Upper lobe of left lung (tissue), 6 donors: Measurements from ENCODE around the gene MEGF8. TPM values are rescaled to one million over a fixed set of nuclear protein-coding genes. Genes with fewer than 3 reads are reported as not detected.

Source experiments
- ATAC-seq, 2 donors: fragments of 200-7000 bp; cut with Tn5 transposase; one replicate each; pipeline ENCODE4 v1.9.1; 2022; ENCODE audit warnings: mild to moderate bottlenecking in 2 of 2, moderate library complexity in 2 of 2; ENCODE audit not compliant: low FRiP score in 2 of 2
- DNase-seq, 2 donors: peaks; one replicate each; pipeline ENCODE4 v3.0.0-alpha.2; 2019 to 2020
- H3K27ac ChIP-seq, 4 donors: fragments of 200-600 bp; sonication (generic); one replicate each; pipeline ENCODE4 v1.5.1; 2016 to 2019
- H3K27me3 ChIP-seq, 4 donors: fragments of 200-600 bp; sonication (generic); one replicate each; pipeline ENCODE4 v1.5.1; 2017 to 2019
- H3K36me3 ChIP-seq, 4 donors: fragments of 200-600 bp; sonication (generic); one replicate each; pipeline ENCODE4 v1.5.1; 2016 to 2019
- H3K4me1 ChIP-seq, 4 donors: fragments of 200-600 bp; sonication (generic); one replicate each; pipeline ENCODE4 v1.5.1; 2018 to 2019
- H3K4me3 ChIP-seq, 4 donors: fragments of 200-600 bp; sonication (generic); one replicate each; pipeline ENCODE4 v1.5.1; 2017 to 2019; ENCODE audit warnings: mild to moderate bottlenecking in 2 of 4, moderate library complexity in 1 of 4
- H3K9me3 ChIP-seq, 4 donors: fragments of 200-600 bp; sonication (generic); one replicate each; pipeline ENCODE4 v1.5.1; 2018 to 2019
- EP300 ChIP-seq, 4 donors: sonication (generic); formaldehyde crosslinking; IDR thresholded peaks; one replicate each; pipeline ENCODE4 v1.5.1; 2017; ENCODE audit warnings: antibody characterized with exemption in 4 of 4, control low read depth in 2 of 4
- POLR2A ChIP-seq, 4 donors: fragments of 450-650 bp; IDR thresholded peaks; one replicate each; pipeline ENCODE4 v1.5.1; 2016 to 2017; ENCODE audit warnings: antibody characterized with exemption in 4 of 4, mild to moderate bottlenecking in 2 of 4
- POLR2AphosphoS5 ChIP-seq, 2 donors: sonication (generic); formaldehyde crosslinking; IDR thresholded peaks; one replicate each; pipeline ENCODE4 v1.5.1; 2017; ENCODE audit warnings: antibody characterized with exemption in 2 of 2
- WGBS, 2 donors: methylation state at CpG; one replicate each; pipeline ENCODE4 v1.1.5; 2017 to 2018; 5-methylcytosine and 5-hydroxymethylcytosine counted together
- total RNA-seq, 6 donors: library from RNA; depleted of rRNA in 4 of 6; stranded (reverse); fragments of >200 nt in 4 of 6; gene quantifications; one replicate each; pipeline versions ENCODE4 v1.1.0 to v1.2.1, GENCODE V29; 2016 to 2021
- TF ChIP-seq, protein P1 (sequence below), 6 experiments: fragments of 450-650 bp in 4 of 6; fragments of 200-600 bp in 2 of 6; sonication (generic) in 2 of 6; IDR thresholded peaks; one replicate each; pipeline ENCODE4 v1.5.1; 2016 to 2019; ENCODE audit warnings: antibody characterized with exemption in 6 of 6
- donor health status: DM: no; HTN: no; CAD: no; lungs with moderate emphysema.
- donor health status: DM: no; HTN: yes; CAD: no; lungs with severe emphysema.

MEGF8 gene
- total RNA-seq, 6 donors from 2014 or later: 13.7 to 30.7 (median 17.8) TPM

DNA sequence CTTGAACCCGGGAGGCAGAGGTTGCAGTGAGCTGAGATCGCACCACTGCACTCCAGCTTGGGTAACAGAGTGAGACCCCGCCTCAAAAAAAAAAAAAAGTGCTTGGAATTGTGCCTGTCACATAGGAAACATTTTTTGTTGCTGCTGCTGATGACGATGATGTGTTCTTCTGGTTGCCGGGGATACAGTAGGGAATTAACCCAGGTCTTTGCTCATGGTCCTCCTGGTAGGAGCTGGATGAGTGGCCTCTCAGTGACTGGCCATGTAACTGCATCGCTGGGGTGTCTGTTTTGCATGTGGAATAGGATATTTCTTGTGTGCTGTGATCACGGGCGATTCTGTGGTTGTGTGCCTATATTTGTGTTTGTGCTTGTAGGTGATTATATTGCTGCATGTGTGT is 69.3 kb downstream of the MEGF8 start:
- Histone ChIP-seq H3K27me3 (peaks cover 0 to 6% (median 2%) of the 10 kb centered on the region in 4 donors), H3K4me3 (no peak overlapping the region), H3K4me1 (peaks cover 10 to 17% (median 15%) of the 10 kb centered on the region in 4 donors), H3K27ac (no peak overlapping the region), H3K36me3 (no peaks in the 10 kb centered on the region), H3K9me3 (no peaks in the 10 kb centered on the region)
- WGBS, 2 donors: 78 to 88% methylated on average over 8 of the region's 8 CpGs
- TF ChIP-seq POLR2AphosphoS5 (IDR thresholded peaks at IDR 0.05): no peak
- no peak for TF ChIP-seq EP300 (IDR thresholded peaks at IDR 0.05)
- TF ChIP-seq, protein P1, sequence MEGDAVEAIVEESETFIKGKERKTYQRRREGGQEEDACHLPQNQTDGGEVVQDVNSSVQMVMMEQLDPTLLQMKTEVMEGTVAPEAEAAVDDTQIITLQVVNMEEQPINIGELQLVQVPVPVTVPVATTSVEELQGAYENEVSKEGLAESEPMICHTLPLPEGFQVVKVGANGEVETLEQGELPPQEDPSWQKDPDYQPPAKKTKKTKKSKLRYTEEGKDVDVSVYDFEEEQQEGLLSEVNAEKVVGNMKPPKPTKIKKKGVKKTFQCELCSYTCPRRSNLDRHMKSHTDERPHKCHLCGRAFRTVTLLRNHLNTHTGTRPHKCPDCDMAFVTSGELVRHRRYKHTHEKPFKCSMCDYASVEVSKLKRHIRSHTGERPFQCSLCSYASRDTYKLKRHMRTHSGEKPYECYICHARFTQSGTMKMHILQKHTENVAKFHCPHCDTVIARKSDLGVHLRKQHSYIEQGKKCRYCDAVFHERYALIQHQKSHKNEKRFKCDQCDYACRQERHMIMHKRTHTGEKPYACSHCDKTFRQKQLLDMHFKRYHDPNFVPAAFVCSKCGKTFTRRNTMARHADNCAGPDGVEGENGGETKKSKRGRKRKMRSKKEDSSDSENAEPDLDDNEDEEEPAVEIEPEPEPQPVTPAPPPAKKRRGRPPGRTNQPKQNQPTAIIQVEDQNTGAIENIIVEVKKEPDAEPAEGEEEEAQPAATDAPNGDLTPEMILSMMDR (IDR thresholded peaks at IDR 0.05): no peak
- DNase-seq (no peak), ATAC-seq (no peak)

DNA sequence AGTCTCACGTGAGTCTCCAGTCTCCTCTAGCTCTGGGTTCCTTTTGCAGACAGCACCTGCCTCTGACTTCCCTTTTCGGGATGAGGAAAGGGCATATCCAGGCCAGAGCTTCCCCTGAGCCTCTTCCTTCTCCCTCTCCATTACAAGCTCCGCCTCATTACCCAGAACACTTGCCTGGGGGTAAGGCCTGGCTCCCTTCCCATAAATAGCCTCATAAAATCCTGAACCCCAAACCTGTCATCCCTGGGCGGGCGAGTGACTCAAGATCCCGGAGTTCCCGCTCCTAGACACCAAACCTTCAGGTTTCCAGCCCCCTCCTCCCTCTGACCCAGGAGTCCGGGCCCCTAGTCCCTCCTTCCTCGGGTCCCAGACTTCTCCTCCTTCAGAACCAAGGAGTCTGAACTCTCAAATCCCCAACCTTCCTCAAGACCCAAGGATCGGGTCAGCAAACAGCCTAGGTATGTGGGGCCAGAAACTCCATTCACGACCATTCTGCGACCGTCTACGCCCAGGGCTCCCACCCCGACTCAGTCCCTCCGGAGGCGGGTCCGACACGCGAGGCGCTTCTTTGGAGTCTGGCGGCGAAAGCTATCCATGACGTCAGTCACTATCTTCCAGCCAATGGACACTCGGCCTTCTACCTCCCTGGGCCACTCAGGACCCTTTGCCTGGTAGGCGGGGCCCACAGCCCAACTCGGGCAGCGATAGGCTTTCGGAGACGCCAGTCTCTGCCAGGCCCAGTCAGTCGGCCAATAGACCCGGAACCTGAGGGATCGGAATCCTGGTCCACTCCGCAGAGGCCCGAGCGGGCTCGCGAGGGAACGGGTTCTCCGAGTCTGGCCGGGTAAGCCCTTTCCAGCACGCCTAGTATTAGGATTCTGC is 71.2 kb downstream of the MEGF8 start:
- 7 to 27% methylated on average over 10 to 32 of the region's 42 CpGs for WGBS, 2 donors
- Histone ChIP-seq H3K27me3 (no peaks in the 10 kb centered on the region), H3K27ac (peak overlapping the region; percentile 63 to 87 (median 78)), H3K4me1 (peaks cover 16 to 24% (median 23%) of the 10 kb centered on the region in 4 donors), H3K4me3 (peak overlapping the region; percentile 16 to 63 (median 56)), H3K9me3 (no peaks in the 10 kb centered on the region), H3K36me3 (no peaks in the 10 kb centered on the region)
- ATAC-seq: peak; percentile 98
- DNase-seq: peak; percentile 99
- TF ChIP-seq, protein P1 (IDR thresholded peaks at IDR 0.05): no peak
- TF ChIP-seq POLR2AphosphoS5 (IDR thresholded peaks at IDR 0.05) (peak in 1 of 2 donors; percentile 82), EP300 (IDR thresholded peaks at IDR 0.05) (no peak), POLR2A (IDR thresholded peaks at IDR 0.05) (peak in 2 of 4 donors; percentile 71 to 84)

DNA sequence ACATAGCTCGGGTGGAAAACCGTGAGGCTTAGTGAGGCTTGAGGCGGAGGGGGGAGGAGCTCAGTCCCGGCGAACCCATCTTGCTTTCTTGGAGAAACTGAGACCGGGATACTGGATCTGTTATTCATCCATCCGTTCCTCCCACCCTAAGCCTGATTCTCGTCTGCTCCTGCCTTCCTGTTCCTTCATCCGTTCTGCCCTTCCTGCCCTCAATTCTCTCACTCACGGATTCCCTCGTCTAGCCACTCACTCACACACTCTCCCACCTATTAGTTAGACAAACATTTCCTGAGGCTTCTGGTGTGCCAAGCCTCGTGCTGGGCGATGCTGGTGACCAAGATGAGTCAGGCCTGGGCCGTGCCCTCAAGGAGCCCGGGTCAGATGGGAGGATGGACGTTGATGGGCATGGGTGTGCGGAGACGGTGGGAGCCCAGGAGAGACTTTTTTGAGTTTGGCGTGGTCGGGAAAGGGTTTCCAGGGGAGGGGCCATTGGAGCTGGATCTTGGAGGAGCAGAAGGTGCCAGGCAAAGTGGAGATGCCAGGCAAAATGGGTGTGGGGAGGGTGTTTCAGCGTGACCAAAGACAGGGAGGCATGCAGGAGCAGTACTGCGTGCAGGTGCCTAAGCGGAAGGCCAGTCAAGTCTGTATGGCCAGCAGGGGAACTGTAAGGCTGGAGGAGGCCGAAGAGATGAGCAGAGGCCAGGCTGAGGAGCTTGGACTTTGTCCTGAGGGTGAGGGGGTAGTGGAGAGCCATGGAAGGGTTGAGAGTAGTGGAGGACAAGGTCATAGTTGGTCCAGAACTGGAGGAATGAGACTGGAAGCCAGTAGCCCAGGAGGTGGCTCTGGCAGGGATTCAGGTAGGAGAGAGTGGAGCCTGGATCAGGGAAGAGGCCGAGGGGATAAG is 72.1 kb downstream of the MEGF8 start:
- ATAC-seq: no peak
- Histone ChIP-seq H3K9me3 (no peaks in the 10 kb centered on the region), H3K27me3 (no peaks in the 10 kb centered on the region), H3K4me3 (peak overlapping the region; percentile 12 to 63 (median 56)), H3K36me3 (no peaks in the 10 kb centered on the region), H3K4me1 (peaks cover 23 to 31% (median 27%) of the 10 kb centered on the region in 4 donors), H3K27ac (peak overlapping the region; percentile 63 to 87 (median 78))
- WGBS, 2 donors: 25 to 28% methylated on average over 25 of the region's 25 CpGs
- DNase-seq: no peak
- TF ChIP-seq POLR2A (IDR thresholded peaks at IDR 0.05) (no peak), EP300 (IDR thresholded peaks at IDR 0.05) (no peak), POLR2AphosphoS5 (IDR thresholded peaks at IDR 0.05) (no peak)
- TF ChIP-seq, protein P1 (IDR thresholded peaks at IDR 0.05): no peak

DNA sequence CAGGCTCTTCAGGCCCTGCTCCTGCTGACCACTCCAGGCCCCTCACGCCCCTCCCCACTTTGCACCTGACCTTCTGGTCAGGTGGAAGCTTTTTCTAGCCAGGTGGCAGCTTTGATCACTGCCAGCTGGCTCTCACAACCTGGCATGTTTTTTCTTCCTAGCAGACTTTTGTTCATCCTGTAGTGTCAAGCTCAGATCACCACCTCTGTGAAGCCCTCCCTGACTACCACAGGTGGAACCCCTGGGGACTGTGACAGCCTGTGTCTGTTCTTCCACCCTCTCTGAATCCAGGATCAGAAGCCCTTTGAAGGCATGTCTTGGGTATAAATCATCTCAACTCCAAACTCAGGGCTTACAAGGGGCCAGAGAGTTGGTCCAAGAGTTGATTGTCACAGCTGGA is 75.0 kb downstream of the MEGF8 start:
- no peak overlapping the region for H3K4me3 ChIP-seq
- H3K27ac ChIP-seq: no peak overlapping the region
- DNase-seq (no peak), ATAC-seq (no peak)
- 100% methylated on average over 1 of the region's 1 CpG for WGBS, 2 donors
- H3K4me1 ChIP-seq: peaks cover 23 to 31% (median 27%) of the 10 kb centered on the region in 4 donors
- no peaks in the 10 kb centered on the region for H3K36me3 ChIP-seq
- TF ChIP-seq, protein P1 (IDR thresholded peaks at IDR 0.05): no peak
- TF ChIP-seq POLR2A (IDR thresholded peaks at IDR 0.05) (no peak), POLR2AphosphoS5 (IDR thresholded peaks at IDR 0.05) (no peak), EP300 (IDR thresholded peaks at IDR 0.05) (no peak)
- H3K27me3 ChIP-seq: no peaks in the 10 kb centered on the region
- H3K9me3 ChIP-seq: no peaks in the 10 kb centered on the region
